Stomach smooth muscle (tissue), 2 donors: Measurements from ENCODE around the gene SLC4A3.

ENCODE experiments used
- H3K27ac ChIP-seq: one replicate; pipeline ENCODE4 v1.7.0; 2013; ENCODE audit warnings: mild to moderate bottlenecking, low read length, inconsistent platforms
- H3K27me3 ChIP-seq, 2 donors: one replicate each; pipeline ENCODE4 v1.7.0; 2013; ENCODE audit warnings: low read length in 2 of 2; ENCODE audit not compliant: insufficient read depth in 2 of 2, control insufficient read depth in 1 of 2
- H3K36me3 ChIP-seq, 2 donors: one replicate each; pipeline ENCODE4 v1.7.0; 2013; ENCODE audit warnings: low read length in 2 of 2; ENCODE audit not compliant: control insufficient read depth in 2 of 2, insufficient read depth in 2 of 2
- H3K4me1 ChIP-seq: one replicate; pipeline ENCODE4 v1.7.0; 2013; ENCODE audit warnings: low read length; ENCODE audit not compliant: control insufficient read depth, insufficient read depth
- H3K4me3 ChIP-seq, 2 donors: one replicate each; pipeline ENCODE4 v1.7.0; 2013; ENCODE audit warnings: low read length in 2 of 2
- H3K9ac ChIP-seq, 2 donors: one replicate each; pipeline ENCODE4 v1.7.0; 2013; ENCODE audit warnings: low read length in 2 of 2, mild to moderate bottlenecking in 1 of 2
- H3K9me3 ChIP-seq, 2 donors: one replicate each; pipeline ENCODE4 v1.7.0; 2013; ENCODE audit warnings: low read length in 2 of 2; ENCODE audit not compliant: control insufficient read depth in 2 of 2
- donor health status: healthy.
- donor health status: Pancreatic carcinoma.

The SLC4A3 gene

DNA sequence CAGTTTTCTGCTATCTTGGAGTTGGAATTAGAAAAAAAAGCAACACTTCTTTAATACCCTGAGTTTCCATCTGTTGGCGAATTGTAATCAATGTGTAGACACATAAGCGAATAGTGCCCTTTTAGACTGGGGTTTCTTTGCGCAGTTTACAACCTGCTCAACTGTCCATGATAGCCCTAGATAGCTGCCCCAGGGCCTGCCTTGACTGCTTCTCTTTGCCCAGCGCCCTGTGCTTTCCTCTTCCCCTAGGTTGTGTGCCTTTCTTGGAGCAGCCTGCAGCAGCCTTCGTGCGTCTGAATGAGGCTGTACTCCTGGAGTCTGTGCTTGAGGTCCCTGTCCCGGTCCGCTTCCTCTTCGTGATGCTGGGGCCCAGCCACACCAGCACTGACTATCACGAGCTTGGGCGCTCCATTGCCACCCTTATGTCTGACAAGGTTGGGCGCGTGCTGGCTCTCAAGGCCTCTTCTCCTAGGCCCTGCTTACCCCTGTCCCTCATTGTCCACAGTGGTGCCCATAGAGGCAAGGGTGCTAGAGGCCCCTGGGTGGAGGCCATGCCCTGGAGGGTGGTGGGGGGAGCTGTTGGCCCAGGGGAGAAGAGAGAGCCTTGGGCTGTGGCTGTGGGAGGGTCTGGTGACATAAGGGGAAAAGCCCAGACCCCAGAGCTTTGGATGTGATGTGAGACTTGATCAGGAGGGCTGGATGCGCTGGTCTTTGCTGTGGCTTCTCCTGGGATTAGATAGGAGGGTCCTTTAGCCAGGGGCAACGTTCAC is 6.9 kb downstream of the SLC4A3 start:
- no peak overlapping the region for H3K9ac ChIP-seq
- H3K27ac ChIP-seq, result no peak overlapping the region
- no peaks in the 10 kb centered on the region for H3K36me3 ChIP-seq
- H3K4me3 ChIP-seq, result no peak overlapping the region
- no peaks in the 10 kb centered on the region for H3K9me3 ChIP-seq
- no peaks in the 10 kb centered on the region for H3K4me1 ChIP-seq
- H3K27me3 ChIP-seq, result no peaks in the 10 kb centered on the region

DNA sequence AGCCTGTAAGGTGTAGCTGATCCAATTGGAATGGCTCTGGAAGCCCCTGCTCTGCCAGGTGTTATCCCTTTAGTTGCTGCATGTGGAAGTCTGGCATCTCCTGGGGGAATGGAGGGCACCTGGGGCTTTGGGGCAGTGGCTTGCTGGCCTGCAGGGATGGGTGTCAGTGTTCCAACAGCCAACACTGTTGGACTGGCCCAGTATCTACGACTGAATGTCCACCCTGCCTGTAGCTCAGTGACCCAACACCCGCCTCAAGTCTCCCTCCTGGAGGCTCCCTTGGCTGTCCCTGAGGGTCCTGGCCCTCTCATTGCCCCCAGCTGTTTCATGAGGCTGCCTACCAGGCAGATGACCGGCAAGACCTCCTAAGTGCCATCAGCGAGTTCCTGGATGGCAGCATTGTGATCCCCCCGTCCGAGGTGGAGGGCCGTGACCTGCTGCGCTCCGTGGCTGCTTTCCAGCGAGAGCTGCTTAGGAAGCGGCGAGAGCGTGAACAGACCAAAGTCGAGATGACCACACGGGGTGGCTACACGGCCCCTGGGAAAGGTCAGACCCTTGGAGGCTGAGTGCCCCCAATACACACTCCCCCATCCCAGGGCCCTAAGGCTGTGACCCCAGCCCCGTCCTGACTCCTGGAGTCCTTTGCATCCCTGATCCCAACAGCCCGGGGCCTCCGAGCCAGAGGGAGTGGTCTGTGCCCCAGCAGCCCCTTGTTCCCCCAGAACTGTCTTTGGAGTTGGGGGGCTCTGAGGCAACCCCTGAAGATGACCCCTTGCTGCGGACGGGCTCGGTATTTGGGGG is 7.7 kb downstream of the SLC4A3 start:
- Histone ChIP-seq H3K27ac (no peak overlapping the region), H3K4me1 (no peaks in the 10 kb centered on the region), H3K4me3 (no peak overlapping the region), H3K9ac (no peak overlapping the region), H3K9me3 (no peaks in the 10 kb centered on the region), H3K27me3 (no peaks in the 10 kb centered on the region), H3K36me3 (no peaks in the 10 kb centered on the region)

GRCh38 chr2:219636144-219636915 is 8.9 kb downstream of the SLC4A3 start:
- no peak overlapping the region for H3K9ac ChIP-seq
- no peaks in the 10 kb centered on the region for H3K36me3 ChIP-seq
- no peaks in the 10 kb centered on the region for H3K4me1 ChIP-seq
- no peaks in the 10 kb centered on the region for H3K9me3 ChIP-seq
- H3K4me3 ChIP-seq, result no peak overlapping the region
- no peak overlapping the region for H3K27ac ChIP-seq
- H3K27me3 ChIP-seq, result no peaks in the 10 kb centered on the region

DNA sequence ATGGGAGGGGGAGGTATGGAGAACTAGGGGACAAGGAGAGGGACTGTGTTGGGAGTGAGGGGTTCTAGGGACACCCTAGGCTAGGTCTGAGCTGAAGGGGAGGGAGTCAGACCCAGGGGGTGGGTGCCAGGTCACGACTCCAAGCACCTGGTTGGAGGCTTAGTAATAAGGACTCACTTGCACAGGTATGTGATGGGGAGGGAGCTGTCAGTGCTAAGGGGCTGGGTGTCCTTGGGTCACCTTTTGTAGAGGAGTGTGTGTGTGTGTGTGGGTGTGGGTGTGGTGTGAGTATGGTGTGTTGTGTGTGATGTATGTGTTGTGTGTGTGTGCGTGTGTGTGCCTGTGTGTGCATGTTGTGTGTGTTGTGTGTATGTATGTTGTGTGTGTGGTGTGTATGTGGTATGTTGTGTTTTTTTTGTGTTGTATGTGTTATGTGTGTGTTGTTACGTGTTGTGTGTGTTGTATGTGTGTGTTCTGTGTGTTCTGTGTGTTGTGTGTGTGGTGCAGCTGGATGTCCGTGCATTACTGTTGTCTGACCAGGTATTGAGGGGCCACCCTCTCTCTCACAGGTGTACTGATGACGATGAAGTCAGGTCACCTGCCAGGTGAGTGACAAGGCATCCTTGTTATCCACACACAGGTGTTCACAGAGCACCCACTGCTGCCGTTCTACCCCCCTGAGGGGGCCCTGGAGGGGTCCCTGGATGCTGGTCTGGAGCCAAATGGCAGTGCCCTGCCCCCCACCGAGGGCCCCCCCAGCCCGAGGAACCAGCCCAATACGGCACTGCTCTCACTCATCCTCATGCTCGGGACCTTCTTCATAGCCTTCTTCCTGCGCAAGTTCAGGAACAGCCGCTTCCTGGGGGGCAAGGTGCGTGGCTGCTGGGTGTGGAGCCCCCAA is 9.8 kb downstream of the SLC4A3 start:
- Histone ChIP-seq H3K4me1 (peaks cover 2% of the 10 kb centered on the region), H3K36me3 (no peaks in the 10 kb centered on the region), H3K9me3 (no peaks in the 10 kb centered on the region)

GRCh38 chr2:219637842-219638185 is 10.4 kb downstream of the SLC4A3 start:
- H3K27me3 ChIP-seq, result no peaks in the 10 kb centered on the region
- H3K9me3 ChIP-seq, result no peaks in the 10 kb centered on the region
- H3K9ac ChIP-seq, result no peak overlapping the region
- no peaks in the 10 kb centered on the region for H3K36me3 ChIP-seq
- H3K4me3 ChIP-seq, result no peak overlapping the region
- no peak overlapping the region for H3K27ac ChIP-seq
- peaks cover 8% of the 10 kb centered on the region for H3K4me1 ChIP-seq

More for the DNA sequence above, 9.8 kb downstream of the SLC4A3 start:
- no peak overlapping the region for H3K27ac ChIP-seq
- no peaks in the 10 kb centered on the region for H3K27me3 ChIP-seq
- no peak overlapping the region for H3K9ac ChIP-seq
- H3K4me3 ChIP-seq, result no peak overlapping the region

DNA sequence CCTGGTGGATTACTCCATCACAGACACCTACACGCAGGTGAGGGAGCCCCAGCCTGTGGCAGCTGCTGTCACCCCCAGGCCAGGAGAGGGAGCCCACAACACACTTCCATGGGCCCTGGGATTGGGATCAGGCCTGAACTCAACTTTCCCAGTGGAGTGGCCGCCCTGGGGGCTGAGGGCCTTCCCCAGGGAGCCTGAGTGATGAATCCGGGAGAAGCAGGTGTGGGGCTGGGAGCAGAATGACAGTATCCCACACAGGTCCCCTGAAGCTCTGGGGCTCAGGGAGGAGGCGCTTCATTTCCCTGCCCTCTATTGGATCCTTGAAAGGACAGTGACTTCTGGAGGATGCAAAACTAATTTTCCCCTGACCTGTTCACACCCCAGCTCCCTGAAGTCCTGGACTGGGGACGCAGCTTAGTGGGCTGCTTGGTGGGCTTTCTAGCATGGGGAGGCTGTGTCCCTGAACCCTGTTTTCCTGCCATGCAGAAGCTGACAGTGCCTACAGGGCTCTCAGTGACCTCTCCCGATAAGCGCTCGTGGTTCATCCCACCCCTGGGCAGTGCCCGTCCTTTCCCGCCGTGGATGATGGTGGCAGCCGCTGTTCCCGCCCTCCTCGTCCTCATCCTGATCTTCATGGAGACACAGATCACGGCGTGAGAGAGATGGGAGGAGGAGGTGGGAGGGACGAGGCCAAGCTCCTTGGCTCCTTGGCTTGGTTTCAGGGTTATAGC is 11.0 kb downstream of the SLC4A3 start:
- H3K27ac ChIP-seq, result no peak overlapping the region
- H3K4me3 ChIP-seq, result no peak overlapping the region
- H3K36me3 ChIP-seq, result no peaks in the 10 kb centered on the region
- no peak overlapping the region for H3K9ac ChIP-seq
- no peaks in the 10 kb centered on the region for H3K9me3 ChIP-seq
- no peaks in the 10 kb centered on the region for H3K27me3 ChIP-seq
- peaks cover 8% of the 10 kb centered on the region for H3K4me1 ChIP-seq

DNA sequence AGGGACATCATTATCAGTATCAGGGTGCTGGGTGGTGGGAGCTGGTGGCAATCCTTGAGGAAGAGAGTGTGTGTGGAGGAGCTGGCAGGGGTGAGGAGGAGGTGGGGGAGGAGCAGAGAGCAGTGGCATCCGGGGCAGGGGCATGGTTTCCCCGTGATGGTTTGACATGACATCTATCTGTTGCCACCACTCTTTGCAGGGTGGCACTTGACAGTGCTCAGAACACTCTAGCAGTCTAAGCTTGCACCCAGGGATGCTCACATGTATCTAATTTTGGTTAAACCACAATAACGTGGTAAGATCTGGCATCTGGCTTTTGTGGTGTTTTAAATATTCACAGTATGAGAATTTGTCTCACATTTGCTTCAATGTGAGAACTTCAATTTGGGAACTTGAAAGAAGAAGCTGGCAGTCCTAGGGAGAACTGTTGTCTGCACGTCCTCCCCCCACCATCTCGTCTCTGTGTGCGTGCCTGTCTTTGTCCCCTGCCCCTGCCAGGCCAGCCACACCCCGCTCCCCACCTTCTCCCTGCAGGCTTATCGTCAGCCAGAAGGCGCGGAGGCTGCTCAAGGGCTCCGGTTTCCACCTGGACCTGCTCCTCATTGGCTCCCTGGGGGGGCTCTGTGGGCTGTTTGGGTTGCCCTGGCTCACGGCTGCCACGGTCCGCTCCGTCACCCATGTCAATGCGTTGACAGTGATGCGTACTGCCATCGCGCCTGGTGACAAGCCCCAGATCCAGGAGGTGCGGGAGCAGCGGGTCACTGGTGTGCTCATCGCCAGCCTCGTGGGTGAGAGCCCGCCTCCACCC is 11.7 kb downstream of the SLC4A3 start:
- Histone ChIP-seq H3K36me3 (no peaks in the 10 kb centered on the region), H3K27ac (no peak overlapping the region)

GRCh38 chr2:219641390-219642068 is 14.1 kb downstream of the SLC4A3 start:
- H3K4me1 ChIP-seq, result peaks cover 13% of the 10 kb centered on the region
- H3K27ac ChIP-seq, result no peak overlapping the region
- H3K9ac ChIP-seq, result no peak overlapping the region
- no peaks in the 10 kb centered on the region for H3K27me3 ChIP-seq
- H3K36me3 ChIP-seq, result no peaks in the 10 kb centered on the region
- H3K4me3 ChIP-seq, result no peak overlapping the region
- H3K9me3 ChIP-seq, result no peaks in the 10 kb centered on the region

More for the DNA sequence above, 11.7 kb downstream of the SLC4A3 start:
- Histone ChIP-seq H3K27me3 (no peaks in the 10 kb centered on the region), H3K4me1 (peaks cover 8% of the 10 kb centered on the region), H3K9me3 (no peaks in the 10 kb centered on the region), H3K9ac (no peak overlapping the region), H3K4me3 (no peak overlapping the region)

DNA sequence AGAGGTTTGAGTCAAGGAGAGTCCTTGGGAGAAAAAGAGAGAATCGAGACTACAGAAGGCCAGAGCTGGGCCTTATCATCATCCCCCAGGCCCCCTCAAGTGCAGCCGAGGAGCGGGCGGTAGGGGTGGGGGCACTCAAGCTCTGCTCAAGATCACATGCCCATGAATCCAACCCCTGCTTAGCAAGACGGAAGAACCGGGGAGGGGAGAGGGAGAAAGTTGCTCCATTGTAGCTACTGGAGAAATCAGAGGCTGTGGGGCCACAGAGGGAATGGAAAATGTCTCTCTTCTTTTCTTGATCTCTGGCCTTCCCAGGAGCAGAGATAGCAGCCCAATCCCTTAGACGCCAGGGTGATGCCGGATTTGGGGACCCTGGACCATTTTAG is 14.6 kb downstream of the SLC4A3 start:
- no peak overlapping the region for H3K27ac ChIP-seq
- H3K4me1 ChIP-seq, result peaks cover 13% of the 10 kb centered on the region

More for the DNA sequence above, 14.6 kb downstream of the SLC4A3 start:
- no peak overlapping the region for H3K9ac ChIP-seq
- no peaks in the 10 kb centered on the region for H3K27me3 ChIP-seq
- H3K36me3 ChIP-seq, result no peaks in the 10 kb centered on the region
- H3K9me3 ChIP-seq, result no peaks in the 10 kb centered on the region
- no peak overlapping the region for H3K4me3 ChIP-seq
